AG08395 (cell line): Measurements from ENCODE around the gene EXOC2.
"Not testable (repeated sequence)": the region's sequence is repeated elsewhere in the genome, so short reads cannot be mapped to it uniquely, and the experiment has no call there.

ENCODE experiments used
- DNase-seq: peaks from one replicate; pipeline ENCODE4 v3.0.0; 2012; ENCODE audit warnings: mixed read lengths, low spot score

Gene EXOC2

DNA sequence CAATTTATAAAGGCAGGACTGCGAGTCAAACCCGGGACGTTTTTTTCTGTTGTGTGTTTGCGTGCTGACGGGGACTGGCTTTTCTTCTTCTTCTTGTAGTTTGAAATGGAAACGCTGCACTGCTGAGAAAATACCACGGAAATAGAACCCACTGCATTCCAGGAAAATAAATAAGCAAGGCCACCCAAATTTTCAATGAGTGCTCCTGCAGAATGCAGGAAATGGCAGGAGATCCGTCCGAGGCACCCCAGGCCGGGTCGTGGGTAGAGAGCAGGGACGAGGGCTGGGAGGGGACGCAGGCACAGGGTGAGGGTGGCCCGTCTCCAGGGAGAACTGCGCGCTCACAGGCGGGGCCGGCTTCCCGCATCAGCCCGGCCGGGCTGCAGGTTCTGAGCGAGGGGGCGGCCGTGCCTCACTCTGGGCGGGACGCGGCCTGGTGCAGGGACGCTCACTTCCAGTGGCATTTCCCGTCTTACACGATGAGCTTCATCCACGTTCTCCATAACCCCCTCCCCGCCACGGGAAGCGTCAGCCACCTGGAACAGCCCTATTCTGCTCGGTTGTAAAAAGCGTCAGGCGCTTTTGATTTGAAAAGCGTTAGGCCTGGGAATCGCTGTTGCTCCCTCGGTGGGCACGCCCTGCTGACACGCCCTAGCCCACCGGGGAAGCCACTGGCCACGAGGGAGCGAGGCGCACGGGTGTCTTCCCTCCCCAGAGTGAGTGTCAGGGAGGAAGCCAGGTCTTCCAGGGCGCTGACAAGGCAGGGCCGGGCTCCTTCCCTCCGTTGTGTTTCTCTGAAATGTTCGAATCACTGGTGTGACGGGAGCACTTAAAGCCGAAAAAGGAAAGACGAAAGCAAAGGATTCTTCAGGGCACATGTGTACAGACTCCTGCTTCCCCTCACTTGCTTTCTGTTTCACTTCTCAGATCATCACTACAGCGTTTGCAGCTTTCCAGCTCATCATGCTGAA lies 17.9 kb upstream of the EXOC2 start:
- DNase-seq = peak; percentile 59

DNA sequence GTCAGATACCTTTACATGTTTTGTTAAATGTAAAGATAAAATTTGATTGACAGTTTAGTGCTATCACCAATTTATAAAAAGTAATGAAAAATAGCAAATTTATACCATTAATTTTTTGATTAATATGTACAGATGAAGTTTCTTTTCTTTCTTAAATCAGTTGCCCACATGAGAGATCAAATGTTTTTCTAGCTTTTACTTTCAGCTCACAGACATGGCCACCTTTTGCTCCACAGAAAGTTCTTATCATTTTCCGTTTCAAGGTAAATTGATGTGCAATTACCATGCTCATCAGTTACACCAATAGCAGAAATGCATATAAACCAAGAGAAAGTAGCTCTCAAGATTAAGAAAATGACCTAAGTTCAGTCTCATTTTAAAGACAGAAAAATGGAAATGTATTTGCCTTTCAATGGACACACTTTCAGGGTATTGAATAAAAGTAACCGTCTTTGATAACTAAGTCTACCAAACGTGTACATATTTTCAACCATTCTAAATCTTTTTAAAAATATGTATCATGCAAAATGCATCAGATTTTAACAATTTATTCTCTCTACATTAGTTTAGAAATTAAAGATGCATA lies 16.6 kb upstream of the EXOC2 start:
- DNase-seq = no peak

DNA sequence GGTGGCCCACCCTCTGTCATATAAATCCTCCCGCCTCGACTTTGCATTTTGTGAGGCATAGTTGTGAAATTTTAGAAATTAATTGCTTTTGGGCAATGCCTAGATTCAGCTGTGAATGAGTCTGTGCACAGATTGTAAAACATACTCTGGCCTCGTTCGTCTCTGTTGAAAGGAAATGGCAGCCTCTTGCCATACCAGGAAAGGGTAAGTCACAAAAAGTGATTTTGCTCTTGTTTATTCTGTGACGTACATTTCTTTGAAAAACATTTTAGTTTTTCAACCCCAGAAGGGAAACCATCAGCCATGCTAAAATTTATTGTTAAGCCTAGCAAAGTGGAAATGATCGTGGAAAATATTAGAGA lies 15.3 kb upstream of the EXOC2 start:
- no peak for DNase-seq

DNA sequence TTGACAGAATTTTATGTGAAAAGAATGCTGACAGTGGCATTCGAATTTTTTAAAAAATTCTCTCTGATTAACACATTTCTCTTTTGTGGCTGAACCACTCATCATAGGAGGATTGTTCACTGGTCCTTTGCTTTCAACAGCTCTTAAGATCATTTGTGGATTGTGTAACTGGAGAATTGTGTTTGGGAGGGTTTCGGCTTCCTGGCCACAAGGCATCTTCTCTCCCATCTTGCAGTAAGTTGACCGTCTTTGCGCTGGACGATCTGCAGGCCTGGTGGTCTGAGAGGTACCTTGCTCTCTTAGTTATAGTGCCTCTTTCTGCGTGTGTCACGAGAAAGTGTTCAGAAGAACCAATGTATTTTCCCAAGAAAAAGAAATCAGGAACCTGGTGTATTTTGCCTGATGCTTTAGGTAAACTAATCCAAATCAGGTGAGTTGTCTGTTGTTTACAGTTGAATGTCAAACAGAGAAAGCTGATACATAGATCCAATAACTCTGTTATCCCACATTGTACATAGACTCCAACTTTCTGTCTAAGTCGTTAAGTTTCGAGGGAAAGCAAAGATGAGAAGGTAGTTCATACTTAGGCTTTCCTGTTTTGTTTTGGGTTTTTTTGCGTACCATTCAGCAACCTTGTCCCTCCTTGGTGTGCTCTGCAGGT lies 14.8 kb upstream of the EXOC2 start:
- no peak for DNase-seq

DNA sequence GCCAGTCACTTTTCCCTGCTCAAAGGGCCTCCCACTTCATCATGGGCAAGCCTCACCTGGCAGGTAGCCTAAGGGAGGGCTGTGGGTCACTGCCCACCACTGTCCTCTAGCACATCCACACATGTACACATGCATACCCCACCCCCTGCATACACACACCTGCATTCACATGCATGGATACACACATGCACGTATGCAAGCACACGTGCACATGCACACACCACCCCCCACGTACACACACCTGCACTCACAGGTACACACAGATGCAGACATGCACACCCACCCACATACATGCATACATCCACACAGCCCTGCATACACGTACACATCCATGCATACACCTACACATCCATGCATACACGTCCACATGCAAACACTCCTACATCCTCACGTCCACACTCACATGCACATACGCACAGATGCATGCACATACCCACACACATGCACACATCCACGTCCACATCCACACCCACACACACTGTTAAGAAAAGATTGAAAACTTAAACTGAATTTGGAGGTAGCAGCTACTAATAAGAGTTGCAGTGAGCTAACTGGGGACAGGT lies 14.0 kb upstream of the EXOC2 start:
- DNase-seq = no peak

DNA sequence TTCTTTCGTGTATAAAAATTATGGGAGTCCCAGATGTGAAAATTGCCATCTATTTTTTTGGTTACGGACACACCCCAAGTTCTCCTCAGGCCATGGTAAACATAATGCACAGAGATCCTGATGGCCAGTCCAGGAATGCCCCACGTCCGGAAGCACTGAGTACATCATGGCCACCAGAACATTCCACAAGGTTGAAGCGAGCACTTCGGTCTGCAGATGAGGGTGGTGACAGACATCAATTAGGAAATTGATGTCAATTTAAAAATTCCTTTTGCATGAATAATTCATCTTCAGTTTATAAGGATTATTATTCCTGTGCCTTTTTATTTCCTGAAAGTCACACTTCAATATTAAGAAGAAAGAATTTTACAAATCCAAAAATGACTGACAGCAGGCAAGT lies 13.2 kb upstream of the EXOC2 start:
- no peak for DNase-seq

DNA sequence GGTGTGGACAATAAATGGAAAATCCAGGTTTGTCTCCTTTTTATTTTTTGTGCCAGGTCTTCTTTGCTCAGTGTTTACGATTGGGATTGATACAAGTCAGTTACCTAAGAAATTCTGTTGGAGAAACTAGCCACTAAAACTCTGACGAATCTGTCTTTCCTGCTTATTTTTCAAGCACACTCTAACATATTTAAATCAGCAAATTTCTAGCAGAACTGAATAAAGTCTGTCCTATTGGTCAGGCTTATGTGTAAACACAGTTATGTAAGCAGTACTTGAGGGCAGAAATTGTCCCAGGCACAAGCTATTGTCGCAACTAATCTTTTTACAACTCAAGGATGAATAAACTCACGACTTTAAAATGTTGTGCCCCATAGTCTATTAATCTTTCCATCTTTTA lies 12.1 kb upstream of the EXOC2 start:
- DNase-seq = no peak

DNA sequence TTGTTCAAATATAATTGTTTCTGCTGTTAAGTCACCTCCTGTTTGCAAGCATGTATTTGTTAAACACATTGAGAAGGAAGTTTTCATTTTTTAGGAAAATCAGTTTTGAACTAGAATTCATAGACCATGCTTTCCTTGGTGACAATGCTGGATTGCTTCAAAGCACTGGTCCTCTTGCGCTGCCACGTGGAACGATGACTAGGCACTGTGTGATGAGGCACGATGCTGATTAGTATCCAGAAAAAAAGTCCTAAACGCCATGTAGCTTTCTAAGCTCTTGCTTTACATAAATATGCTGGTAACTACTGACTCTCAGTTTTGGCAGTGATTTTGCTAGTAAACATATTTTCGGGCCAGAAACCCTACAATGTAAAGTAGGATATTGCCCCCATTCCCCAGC lies 11.1 kb upstream of the EXOC2 start:
- DNase-seq = no peak

DNA sequence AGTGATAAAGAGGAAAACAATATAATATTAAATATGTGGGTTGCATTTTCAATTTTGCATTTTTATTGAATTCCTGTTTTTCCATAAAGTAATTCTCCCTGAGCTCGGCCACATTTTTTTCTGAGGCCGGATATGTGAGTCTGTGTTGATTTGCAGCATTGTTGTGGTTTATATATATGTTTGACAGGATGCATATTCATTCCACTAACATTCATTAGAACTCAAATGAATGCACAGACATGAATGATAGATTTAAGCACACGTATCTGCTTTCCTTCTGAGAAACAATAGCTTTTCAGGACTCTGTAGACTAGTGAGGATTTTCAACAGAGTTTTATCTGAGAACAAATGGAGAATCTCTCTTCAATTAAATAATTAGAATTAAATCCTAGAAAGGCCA lies 10.6 kb upstream of the EXOC2 start:
- DNase-seq = no peak

DNA sequence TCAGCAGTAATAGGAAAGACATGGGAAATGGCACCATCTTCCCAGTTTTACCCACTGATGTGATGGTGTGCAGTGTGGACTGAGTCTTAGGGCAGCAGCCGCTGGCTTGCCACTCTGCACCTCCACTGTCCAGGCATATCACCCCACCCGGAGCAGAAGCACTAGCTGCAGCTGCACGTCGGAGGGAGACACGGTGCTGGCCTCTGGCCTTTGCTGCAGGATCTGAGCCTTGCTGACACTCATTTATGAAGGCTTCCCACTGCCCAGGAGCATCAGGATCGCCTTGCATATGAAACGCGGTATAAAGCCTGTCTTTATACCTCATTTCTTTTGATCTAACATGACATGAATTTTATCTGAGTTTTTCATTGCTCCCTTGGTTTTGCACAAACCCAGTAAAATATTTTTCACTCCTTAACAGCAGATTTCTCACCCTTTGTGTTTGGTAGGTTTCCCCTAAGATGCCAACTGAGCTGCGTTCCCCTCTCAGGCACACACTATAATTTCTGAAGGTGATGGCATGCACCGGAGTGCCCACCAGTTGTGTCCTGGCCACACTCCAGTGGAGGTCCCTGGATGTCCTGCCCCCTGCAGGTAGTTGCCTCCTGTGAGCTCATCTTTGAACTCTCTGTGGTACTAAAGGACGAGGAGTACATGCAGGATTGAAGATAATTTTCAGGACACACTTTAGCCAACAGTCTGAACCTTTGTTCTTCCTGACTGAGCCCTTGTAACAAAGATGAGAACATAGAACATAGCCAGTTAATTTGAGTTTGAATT lies 9.0 kb upstream of the EXOC2 start:
- DNase-seq = no peak

DNA sequence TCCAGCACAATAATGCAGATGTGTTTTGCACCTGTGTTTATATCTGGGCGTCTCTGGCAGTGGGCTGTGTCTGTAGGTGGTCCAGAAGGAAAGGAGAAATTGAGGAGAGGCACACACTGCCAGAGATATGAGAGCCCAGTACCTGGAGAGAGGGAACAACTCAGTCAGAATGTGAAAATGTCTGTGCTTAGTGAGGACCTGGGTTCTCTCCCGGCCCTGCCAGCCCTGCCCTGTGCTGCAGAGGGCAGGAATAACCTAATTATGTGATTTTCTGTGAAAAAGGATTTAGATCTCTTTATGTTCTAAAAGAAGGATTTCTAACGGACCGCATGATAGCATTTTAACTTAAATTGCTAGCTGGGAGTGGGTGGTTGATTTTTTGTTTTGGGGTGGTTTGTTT lies 8.3 kb upstream of the EXOC2 start:
- DNase-seq = no peak

DNA sequence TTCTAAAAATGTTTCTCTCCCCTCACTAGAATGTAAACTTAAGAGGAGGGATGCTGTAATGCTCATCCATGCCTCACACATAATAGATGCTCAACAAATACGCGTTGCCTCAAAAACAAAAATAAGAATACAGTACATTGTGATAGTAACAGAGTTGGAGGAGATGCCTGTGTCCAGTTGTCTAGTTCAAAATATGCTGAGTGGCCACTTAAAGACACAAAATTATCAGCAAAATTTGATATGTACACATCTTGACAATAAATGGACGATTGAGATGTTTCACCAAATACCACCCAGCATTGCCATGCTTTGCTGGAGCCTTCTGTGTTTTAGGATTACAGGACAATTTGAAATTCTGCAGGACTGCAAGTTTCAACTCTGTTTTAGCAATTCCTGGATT lies 7.6 kb upstream of the EXOC2 start:
- DNase-seq = no peak

DNA sequence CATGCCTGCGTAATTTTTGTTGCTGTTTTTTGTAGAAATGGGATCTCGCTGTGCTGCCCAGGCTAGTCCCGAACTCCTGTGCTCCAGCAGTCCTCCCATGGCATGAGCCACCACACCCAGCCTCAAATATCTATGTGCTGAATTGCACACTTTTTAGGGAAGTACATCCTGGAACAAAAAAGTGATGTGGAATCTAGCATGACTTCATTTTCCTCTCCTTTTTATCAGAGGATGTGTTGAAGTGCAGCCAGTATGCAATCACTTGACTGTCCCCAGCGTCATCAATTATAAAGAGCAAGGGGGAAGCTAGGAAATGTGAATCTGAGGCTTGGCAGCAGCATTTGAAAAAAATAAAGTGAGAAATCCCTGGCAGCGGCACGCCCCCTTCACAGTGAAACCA lies 6.4 kb upstream of the EXOC2 start:
- no peak for DNase-seq

DNA sequence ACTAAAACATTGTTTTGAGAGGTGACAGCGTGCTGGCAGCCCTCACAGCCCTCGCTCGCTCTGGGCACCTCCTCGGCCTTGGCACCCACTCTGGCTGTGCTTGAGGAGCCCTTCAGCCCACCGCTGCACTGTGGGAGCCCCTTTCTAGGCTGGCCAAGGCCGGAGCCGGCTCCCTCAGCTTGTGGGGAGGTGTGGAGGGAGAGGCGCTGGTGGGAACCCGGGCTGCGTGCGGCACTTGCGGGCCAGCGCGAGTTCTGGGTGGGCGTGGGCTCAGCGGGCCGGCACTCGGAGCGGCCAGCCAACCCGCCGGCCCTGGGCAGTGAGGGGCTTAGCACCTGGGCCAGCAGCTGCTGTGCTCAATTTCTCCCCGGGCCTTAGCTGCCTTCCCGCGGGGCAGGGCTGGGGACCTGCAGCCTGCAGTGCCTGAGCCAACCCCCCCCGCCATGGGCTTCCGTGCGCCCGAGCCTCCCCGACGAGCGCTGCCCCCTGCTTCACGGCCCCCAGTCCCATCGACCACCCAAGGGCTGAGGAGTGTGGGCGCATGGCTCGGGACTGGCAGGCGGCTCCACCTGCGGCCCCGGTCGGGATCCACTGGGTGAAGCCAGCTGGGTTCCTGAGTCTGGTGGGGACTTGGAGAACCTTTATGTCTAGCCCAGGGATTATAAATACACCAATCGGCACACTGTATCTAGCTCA lies 1.6 kb upstream of the EXOC2 start:
- DNase-seq = not testable (repeated sequence)

DNA sequence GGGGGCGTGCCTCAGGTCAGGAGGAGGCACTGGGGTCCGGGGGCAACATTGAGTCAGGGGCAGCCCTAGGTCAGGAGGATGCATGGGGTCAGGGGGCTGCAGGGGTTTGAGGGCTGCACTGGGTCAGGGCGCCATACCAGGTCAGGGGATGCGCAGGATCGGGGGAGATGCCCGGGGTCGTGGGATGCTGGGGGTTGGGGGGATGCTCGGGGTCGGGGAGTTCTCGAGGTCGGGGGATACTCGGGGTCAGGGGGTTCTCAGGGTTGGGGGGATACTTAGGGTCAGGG lies 727 bp upstream of the EXOC2 start:
- DNase-seq = no peak

DNA sequence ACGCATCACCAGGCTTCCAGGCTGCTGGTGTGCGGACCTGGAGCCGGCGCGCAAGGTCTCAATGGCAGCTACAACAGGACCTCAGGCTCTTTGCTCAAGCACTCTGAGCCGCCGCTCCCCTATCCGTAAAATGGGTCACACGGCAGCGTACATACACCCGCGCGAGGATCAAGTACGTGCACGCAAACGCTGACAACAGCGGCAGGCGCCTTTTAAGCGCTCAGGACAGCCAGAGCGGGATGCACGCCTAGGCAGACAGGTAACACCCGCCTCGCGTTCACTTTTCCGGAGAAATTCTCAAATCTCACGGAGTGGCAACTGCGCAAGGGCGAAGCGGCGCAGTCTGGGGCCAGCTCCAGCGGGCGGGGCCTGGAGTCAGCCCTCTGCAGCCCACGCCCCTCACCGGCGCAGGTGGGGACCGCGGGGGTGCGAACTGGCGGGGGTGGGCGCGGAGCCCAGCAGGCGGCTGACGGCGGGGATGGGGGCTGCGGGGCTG lies 535 bp downstream of the EXOC2 start:
- peak; percentile 36 for DNase-seq

DNA sequence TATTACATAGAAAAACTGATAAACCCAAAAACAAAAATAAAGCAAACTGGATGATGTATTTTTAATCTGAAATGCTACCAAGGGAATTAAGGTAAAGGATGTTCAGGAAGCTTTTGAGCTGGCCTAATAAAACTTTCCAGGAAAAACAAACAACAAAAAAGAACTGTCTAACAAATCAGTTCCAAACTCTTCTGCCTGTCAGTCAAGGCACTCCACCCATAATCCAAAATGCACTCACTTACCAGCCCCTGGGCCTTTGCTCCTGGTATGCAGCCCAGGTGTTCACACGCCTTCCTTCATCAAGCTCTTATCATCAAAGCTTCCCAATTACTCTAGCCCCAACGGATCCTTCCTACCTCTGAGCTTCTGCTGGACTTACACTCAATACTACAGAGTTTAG lies 3.7 kb downstream of the EXOC2 start:
- DNase-seq = no peak

DNA sequence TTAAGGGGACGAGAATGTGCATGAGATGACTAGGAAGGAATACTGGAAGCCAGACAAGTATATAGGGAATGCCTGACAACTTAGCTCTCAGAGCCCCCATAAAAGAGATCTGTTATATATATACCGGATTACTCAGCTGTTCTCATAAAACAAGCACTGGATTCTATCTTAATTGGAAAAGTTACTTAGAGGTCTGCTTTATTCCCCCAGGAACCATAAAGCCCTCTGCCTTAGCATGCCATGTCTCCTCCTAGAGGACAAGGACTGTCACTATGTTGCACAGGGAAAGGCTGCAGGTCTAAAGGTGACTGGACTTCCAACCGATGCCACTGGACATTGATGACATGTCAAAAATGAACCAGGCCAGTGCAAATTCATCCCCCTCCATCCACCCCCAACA lies 6.4 kb downstream of the EXOC2 start:
- peak; percentile 17 for DNase-seq

DNA sequence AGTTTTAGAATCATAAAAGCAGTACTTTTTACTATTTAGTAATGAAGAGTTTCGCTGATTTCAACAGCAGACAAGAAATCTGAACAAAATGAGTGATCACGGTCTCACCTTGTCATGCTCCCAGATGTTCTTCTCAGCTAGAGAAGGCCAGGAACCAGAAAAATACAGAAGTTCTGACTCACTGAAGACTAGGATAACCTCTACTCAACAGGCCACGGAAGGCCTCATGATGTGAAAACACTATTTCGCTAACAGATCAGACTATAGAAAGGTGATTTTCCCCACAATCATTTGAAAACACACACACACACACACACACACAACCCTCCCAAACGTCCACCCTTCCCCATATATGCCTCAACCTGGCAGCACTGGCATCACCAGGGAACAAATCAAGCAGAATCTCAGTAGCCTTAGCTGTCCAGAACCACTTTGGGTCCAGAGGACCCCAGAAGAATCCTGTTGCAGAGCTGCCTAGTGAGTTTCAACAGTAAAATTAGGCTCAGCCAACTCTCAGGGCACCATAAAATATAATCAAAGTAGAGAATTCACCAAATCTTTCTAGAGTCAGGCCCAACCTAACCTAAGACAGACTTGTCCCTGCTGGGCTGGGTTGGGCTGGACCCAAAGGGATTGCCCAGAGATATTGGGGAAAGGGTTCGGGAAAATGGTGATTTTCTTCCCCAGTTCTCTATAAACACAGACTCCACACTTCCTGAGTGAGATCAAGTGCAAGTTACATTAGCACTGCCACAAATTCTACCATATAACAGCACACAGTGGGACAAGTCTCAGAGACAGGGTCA lies 7.9 kb downstream of the EXOC2 start:
- peak; percentile 30 for DNase-seq

DNA sequence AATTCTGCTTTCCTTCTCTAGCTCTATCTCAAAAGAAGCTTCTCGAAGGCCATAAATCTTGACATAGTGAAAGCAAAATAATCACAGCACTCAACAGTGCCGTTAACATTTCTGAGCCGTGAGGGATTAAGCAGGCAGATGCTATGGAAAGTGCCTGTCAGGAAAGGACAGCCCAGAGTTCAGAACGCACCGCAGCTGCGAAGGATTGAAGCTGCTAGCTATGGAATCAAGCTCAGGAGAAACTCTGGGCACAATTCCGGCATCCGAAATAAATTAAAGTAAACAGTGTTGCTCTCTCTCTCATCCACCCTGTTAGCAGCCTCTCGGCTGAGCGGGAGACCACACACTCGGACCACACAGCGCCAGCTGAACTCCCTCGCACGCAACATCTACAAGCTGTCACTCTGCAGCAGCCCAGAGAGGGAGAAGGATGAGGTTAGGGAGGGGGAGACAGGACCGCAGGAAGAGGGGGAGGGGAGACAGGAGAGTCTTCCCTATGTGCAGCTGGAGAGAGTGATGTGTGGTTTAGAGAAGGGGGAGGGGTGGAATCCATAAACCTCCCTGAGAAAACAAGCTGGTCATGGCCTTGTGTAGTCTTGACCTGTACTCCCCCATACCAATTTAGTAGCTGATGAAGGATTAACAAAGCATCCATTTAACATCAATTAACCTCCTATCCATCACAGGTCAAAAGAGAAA lies 9.0 kb downstream of the EXOC2 start:
- DNase-seq = peak; percentile 69
